Measurements from ENCODE around the gene TBC1D9. TPM values are rescaled to one million over a fixed set of nuclear protein-coding genes. Genes with fewer than 3 reads are reported as not detected.

TBC1D9 gene
- total RNA-seq, 2 donors from 2014 or later: 10.7 to 20.5 TPM

DNA sequence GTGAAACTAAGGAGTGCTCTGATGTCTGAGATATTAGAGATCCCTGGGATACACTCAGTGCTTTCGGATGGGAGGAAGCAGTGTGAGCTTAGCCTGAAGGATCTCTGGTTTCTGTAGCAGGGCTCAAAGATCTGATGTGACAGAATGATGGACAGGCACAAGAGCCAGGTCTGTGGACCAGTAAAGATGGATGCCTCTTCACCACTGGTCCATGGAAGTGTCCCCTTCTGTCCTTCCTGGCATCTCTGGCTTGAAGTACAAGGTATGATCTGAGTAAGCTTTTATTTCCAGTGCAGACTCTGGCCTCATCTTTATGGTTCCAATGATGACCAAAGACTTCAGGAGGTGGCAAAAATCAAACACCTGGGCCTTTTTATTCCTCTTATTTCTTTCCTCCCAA lies 88.1 kb downstream of the TBC1D9 start:
- no peak for ATAC-seq
- intact Hi-C loops (cut with DNase I, micrococcal nuclease): no loop called here

DNA sequence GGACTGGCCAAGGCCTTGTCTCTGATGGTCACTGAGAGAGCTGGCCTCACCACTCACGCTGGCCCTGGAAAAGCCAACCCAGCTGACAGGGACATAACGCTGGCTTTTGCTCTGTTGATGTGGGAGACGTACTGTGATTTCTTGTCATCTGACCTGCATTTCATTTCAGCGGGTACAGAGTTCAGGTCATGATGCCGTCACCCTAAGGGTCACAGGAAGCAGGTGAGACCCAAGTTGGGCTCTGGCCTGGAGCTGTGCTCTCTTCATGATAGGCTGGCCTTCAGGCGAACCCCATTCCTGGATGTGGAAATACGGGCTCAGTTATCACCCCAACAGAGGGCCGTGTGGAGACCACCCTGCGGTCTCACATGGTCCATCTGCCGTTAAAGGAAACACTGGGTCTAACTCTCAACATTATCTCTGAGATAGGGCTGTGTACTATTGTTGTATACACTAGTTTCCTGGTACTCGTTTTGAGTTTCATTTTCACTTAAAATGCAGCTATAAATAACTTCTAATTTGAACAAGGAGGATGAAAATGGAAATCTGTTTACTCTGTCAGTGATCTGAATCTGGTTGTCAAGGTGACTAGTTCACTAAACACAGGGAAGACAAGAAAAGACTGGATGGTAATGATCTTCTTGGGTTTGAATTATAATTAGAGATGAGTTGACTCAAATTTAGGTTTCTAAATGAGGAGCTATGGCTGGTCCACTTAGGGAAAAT lies 89.1 kb downstream of the TBC1D9 start:
- DNase-seq: no peak
- intact Hi-C loops (cut with DNase I, micrococcal nuclease): no loop called here
- no peak for ATAC-seq

More for the DNA sequence above, 88.1 kb downstream of the TBC1D9 start:
- no peak for DNase-seq

DNA sequence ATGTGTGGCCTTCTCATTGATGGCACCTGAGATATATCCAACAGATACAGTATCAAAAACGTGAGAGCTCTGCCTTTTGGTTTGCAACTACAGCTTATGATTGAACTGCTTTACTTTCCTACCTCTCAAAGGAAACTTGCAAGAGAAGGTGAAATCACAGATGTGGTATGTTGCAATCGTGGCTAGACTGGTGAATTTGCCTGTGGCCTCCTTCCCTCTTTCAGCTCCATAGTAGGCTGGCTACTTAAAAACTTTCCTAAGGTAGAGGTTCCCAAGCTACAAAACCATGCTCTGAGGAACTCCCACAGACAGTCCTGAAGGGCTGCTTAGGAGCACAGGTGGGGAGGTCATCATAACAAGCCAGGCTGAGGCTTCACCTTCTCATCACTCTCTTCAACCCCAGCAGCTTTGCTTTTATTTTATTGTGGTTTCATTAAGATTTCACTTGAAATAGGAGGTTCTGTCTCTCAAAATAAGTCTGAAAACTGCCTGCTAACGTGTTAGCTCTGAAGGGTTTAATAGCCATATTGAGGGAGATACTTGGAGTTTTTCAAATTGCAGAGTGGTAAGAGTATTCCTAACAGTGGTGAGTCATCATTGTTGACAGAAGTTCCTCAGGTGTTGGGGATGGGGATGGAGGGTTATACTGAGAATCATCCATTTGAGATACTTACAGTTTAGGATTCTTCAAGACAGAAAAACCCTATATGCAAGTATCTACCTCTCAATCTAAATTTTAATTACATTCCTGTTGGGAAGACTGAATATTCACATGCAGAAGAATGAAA lies 93.9 kb downstream of the TBC1D9 start:
- ATAC-seq (no peak), DNase-seq (no peak)
- intact Hi-C loops (cut with DNase I, micrococcal nuclease): no loop called here

DNA sequence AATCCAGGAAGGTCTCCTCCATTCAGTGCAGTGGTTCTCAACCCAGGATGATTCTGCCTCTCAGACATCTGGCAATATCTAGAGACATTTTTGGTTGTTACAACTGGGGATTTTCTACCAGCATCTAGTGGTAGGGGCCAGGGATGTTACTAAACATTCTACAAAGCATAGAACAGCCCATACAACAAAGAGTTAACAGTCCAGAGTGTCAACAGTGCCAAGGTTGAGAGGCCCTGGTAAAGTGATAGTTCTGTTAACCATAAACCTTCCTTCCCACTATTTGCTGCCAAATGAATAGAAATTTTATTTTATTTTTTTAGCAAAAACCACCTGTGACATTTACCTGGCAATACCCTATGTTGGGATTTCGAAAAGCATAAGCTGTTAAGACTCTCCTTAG lies 94.6 kb downstream of the TBC1D9 start:
- no peak for ATAC-seq
- intact Hi-C loops (cut with DNase I, micrococcal nuclease): no loop called here
- DNase-seq: no peak

DNA sequence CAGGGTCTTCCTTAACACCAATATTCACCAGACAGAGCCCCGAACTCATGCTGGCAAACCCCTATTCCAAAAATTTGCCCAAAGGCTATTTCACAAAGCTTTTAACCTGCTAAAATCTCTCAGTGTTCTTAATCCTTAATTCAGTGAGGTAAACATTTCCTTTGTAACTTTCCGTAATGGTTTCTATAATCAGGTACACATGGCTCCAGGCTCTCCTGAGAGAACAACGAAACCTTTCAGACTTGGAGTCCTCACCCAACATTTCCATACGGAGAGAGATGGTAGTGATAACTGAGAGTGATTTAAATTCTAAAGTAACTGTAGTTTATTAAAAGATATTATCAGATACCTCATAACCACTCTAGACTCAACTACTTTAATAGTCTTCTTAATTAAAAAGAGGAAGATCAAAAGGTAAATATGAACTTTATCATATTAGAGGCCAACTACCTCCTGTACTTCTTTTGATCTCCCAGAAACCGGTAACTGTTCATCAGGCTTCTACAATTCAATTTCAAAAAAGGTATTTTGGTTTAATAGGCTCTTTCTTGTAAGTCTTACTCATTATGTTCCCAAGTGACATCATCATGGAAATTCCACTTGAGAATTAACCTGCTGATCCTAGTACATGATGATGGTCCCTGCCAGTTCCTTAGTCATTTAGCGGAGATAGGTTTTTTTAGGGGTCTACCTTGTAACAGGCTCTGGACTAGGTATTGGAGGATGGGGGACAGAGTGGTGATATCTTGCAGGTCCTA lies 96.1 kb downstream of the TBC1D9 start:
- intact Hi-C loops (cut with DNase I, micrococcal nuclease): loop anchor here in 1 of 2 donors (10.0 kb wide), 1 partner anchor 225 kb away; no protein-coding TSS in a partner anchor

DNA sequence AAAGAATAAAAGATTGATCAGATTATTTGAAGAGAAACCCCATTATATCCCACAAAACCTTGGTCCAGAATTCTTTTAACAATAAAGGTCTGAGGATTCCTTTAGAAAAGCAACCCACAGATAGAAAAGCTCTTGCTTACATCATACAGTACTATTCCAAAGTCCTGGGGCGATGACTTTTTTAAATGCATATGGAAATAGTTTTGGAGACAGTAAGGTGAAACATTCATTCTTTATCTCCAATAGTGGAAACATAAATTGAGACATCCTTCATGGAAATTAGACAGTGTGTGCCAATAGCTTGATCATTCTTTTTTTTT lies 101.7 kb downstream of the TBC1D9 start:
- DNase-seq (no peak), ATAC-seq (no peak)
- intact Hi-C loops (cut with DNase I, micrococcal nuclease): loop anchor here in 1 of 2 donors (10.0 kb wide), 1 partner anchor 220 kb away; no protein-coding TSS in a partner anchor

More for the DNA sequence above, 96.1 kb downstream of the TBC1D9 start:
- no peak for ATAC-seq
- no peak for DNase-seq

DNA sequence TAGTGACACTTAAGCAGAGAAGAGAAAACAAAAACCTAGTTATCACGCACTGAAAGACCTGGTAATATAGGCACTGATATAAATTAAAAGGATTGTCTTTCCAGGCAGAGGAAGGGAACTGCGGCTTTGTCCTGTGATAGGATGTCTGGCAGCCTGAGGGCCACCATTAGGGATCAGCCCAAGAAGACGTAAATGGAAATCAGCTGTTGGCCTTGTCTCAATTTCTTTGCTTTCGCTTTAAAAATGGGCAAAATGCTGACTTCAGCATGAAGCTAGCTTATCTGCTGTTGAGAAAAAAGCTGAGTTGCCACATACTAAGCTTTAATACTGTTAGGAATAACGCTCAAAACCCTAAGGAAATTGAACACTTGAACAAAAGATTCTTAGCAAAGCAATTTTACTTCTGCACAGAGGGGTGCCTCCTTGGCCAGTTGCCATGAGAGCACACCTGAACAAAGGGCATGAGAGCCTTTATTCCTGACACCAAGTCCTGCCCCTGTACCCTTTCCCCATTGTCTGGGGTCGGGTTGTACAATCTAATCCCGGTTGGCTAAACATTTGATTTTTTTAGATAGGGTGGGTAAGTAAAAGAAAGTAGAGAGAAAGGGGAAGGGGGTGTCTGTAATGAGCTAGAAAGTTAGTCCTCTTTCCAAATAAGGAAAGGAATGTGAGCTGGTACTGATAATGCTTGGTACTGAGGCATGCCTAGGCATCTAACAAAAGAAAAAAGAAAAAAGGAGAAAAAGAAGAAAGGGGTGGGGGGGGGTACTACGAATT lies 102.3 kb downstream of the TBC1D9 start:
- ATAC-seq (no peak), DNase-seq (no peak)
- intact Hi-C loops (cut with DNase I, micrococcal nuclease): loop anchor here in 1 of 2 donors (10.0 kb wide), 1 partner anchor 219 kb away; no protein-coding TSS in a partner anchor

DNA sequence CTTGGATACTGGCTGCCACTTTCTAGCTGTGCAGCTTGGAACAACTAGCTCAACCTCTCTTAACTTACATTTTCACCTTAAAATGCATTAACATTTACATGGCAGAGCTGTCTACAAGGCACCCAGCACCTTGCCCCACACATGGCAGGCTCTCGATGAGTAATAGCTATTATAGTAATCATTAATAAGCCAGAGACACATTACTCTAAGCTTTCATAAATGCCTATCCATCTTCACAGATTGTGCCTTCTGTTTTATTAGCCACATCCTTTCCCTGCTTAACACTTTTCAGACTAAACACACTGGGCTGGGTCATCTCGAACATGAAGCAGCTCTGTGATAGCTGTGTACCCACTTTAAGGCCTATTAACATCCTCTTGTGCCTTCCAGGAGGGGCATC lies 103.6 kb downstream of the TBC1D9 start:
- intact Hi-C loops (cut with DNase I, micrococcal nuclease): loop anchor here in 1 of 2 donors (10.0 kb wide), 1 partner anchor 218 kb away; no protein-coding TSS in a partner anchor
- ATAC-seq (no peak), DNase-seq (no peak)

DNA sequence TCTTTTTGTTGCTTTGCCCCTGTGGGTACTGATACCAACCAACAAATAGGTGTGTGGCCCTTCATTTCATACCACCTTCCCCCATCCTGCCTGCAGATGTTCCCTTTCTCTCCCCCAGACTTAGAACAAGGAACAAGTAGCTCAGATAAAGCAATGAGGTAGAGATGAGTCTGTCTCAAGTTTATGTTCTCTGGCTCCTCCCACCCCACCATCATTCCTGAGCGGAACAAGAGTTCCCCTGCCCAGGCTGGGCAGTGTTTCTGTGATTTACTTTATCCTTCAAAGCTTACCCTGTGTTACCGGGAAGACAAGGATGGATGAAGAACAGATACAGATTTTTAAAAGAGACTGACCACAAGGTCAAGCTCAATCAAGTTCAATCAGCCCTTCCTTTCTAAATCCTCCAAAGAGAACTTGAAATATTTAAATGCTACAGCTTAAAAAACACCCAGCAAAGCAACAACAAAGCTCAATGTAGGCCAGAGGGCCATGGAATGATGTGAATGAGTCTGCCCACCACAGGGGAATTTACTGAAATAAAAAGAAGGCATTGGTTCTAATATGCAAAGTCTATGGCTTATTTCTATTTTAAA lies 107.4 kb downstream of the TBC1D9 start:
- intact Hi-C loops (cut with DNase I, micrococcal nuclease): loop anchor here in 1 of 2 donors (10.0 kb wide), 1 partner anchor 206 kb away; no protein-coding TSS in a partner anchor
- DNase-seq: no peak
- no peak for ATAC-seq

DNA sequence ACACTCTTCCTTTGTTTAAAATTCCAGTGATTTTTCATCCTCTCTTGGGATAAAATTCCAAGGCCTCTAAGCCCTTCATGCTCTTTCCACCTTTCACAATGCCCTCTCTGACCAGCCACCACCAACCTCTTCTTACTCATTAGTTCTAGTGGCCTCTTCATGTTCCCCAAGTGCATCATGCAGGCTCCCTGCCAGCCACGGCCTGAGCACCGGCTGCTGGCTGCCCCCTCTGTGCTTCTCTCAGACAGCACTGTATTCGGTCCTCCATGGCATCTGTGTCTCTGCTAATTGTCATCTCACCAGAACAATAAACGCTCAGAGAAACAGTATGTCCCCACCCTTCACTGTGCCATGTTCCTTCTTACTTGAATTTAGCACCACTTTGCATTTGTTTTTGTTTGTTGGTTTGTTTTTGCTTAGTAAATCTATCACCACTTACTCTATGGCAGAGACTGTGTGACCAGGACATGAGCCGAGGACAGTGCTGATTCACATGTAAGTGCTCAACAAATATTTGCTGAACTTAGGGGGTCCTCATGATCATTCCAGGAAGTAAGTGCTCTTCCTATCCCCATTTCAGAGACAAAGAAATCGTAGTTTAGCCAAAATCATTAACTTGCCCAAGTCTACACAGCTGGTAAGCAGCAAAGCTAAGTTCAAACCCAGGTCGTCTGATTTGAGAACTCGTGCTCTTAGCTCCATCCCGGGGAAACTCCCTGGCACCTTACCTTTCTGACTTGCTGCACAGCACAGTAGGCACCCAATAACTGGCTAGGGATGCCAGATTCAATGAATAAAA lies 110.4 kb downstream of the TBC1D9 start:
- intact Hi-C loops (cut with DNase I, micrococcal nuclease): loop anchor here in 1 of 2 donors (10.0 kb wide), 1 partner anchor 209 kb away; no protein-coding TSS in a partner anchor
- DNase-seq: no peak
- ATAC-seq: no peak

DNA sequence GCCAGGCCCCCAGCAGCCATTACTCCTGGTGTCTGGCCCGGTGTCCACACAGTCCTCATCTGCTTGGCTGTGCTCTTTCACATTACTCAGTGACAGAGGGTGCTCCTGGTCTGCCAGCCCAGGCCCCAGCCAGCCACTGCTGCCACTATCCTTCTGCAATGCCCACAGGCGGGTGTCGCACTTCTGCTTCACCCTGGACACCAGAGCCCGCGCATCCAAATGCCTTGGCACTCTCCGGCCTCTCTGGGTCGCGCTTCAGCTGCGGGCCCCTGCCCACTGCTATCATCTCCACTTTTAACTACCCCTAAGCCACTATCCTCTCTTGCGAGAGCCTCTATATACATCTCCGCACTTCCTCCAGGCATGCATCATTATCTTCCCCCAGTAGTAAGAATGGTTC lies 111.0 kb downstream of the TBC1D9 start:
- no peak for DNase-seq
- ATAC-seq: no peak
- intact Hi-C loops (cut with DNase I, micrococcal nuclease): loop anchor here in 1 of 2 donors (10.0 kb wide), 1 partner anchor 210 kb away; no protein-coding TSS in a partner anchor

DNA sequence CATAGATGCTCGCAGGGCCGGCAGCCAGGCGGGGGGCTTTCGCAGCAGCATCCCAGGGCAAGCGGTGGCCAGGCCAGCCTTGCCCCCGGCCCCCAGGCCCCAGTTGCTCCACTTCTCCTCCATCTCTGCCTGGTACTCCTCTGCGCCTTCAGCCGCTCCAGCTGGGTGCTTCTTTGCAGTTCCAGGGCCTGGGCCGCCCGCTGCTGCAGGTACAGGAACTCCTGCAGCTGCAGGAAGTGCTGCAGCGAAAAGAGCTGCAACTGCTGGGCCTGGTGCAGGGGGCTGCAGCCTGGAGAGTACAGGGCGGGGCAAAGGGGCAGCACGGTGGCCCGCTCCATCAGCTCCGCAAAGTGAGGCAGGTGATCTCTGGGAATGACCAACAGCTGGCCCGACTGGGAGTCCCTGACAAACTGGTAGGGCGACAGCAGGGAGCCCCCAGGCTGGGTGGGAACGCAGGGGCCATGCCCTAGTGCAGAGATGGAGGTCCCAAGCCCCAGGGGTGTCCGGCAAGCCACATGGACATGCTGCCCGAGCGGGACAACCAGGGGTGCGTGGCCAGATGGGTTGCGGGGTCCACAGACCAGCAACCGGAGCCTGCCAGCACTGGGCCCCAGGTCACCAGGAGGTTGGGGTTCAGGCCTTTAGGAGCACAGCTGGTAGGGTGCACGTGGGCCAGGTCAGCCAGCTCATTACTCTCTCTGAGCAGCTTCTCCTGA lies 111.6 kb downstream of the TBC1D9 start:
- ATAC-seq (no peak), DNase-seq (no peak)
- intact Hi-C loops (cut with DNase I, micrococcal nuclease): loop anchor here in 1 of 2 donors (10.0 kb wide), 1 partner anchor 210 kb away; no protein-coding TSS in a partner anchor

DNA sequence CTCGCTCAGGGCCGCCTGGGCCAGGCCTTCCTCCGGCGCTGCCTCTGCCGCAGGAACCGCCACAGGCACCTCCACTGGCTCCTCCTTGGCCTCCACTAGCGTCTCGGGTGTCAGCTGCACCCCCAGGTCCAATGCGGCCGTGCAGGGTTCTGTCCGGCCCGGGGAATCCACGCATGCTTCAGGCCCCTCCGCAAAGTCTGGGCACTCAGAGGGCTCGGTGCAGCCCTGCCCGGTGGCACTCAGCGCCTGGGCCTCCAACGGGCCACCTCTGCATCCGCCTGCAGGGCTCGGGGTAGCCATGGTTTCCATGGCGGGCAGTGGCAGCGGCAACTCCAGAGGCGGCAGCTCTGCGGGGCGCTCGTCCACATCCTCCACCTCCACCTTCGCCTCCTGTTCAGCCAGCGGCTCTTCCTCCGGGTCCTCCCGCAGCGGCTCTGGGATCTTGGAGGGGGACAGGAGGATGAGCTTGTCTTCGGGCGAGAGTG lies 112.6 kb downstream of the TBC1D9 start:
- intact Hi-C loops (cut with DNase I, micrococcal nuclease): loop anchor here in 1 of 2 donors (10.0 kb wide), 1 partner anchor 211 kb away; no protein-coding TSS in a partner anchor
- no peak for ATAC-seq
- DNase-seq: no peak

DNA sequence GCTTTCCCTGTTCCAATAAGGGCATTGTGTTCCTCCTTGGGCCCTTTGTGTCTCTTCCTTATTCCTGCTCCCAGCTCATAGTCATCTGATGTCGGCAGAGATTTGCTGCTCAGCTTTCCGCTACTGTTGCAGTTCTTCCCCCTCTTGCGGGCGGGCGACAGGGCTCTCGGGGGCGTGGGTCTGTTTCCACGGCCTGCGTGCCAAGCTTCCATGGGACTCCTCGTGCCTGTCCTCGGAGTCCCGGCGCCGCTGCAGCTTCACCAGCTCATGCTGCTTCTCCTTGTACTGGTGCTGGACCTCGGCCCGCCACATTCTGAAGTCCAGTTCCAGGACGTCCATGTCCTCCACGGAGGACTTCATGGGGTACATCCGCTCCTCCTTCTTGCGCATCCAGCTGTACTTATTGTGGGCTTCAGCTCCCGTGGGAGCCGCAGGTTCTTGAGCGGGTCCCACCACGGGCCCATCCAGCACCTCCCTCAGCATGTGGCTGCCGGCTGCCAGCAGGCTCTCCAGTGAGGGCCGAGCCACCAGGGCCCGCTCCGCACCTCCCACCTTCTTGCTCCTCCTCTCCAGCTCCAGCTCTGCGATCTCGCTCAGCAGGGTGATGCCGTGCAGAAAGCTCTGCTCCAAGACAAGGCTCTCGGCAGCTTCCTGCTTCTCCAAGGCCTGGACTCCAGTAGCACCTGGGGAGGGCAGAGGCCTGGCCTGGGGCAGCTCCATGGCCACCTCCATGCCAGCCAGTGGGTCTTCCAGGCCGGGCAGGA lies 113.3 kb downstream of the TBC1D9 start:
- ATAC-seq: no peak
- intact Hi-C loops (cut with DNase I, micrococcal nuclease): loop anchor here in 1 of 2 donors (10.0 kb wide), 1 partner anchor 212 kb away; no protein-coding TSS in a partner anchor
- DNase-seq: no peak

DNA sequence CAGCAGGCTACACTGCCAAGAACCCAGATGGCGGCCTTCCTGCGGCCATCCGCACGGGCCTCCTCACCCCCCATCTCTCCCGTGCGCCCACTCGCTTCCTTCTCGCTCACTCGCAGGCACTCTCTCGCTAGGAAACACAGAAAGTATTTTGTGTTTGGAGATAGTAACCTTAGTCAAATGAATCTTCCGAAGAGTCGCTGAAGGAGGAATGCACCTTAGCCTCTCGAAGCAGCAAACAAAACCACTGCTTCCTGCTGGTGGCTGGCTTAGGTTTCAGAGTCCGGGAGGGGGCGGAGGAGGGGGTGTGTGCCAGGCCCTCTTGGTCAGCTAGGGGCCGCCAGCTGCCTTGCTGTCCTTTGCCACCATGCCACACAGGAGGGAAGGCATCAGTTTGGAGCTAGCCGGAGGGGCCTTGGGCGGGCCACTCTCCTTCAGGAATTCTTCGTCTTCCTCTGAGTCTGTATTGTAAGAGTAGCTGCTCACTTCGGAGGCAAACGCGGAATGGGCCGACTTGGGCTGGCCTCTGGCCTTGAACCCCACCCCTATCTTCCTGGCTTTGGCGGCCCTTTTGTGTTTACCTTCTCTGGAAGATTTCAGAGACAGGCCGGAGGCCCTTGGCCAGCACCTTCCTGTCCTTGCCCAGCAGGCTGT lies 114.3 kb downstream of the TBC1D9 start:
- ATAC-seq: no peak
- no peak for DNase-seq
- intact Hi-C loops (cut with DNase I, micrococcal nuclease): loop anchor here in 1 of 2 donors (10.0 kb wide), 1 partner anchor 213 kb away; no protein-coding TSS in a partner anchor
